Measurements from ENCODE around the gene CDH26.

DNA sequence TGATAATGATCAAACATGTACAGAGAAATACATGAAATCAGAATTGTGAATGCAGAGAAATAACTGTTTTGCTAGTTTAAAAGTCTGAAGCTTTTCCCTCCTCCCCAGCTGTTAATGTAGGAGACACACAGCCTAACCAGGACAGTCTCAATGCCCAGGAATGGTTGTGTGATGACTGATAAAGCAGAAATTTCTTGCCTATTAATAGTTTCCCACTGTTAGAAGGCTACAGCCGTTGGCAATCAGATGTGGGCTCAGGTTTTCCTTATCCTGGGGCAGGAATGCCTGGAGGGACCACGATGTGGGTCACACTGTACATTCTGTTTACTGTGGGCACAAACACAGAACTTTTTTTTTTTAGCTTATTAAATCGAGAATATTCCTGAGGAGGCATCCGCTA lies 20.0 kb upstream of the CDH26 start:
- TF ChIP-seq, protein P1, sequence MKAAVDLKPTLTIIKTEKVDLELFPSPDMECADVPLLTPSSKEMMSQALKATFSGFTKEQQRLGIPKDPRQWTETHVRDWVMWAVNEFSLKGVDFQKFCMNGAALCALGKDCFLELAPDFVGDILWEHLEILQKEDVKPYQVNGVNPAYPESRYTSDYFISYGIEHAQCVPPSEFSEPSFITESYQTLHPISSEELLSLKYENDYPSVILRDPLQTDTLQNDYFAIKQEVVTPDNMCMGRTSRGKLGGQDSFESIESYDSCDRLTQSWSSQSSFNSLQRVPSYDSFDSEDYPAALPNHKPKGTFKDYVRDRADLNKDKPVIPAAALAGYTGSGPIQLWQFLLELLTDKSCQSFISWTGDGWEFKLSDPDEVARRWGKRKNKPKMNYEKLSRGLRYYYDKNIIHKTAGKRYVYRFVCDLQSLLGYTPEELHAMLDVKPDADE (IDR thresholded peaks at IDR 0.05), result no peak
- TF ChIP-seq EZH2 (IDR thresholded peaks at IDR 0.05; ENCODE audit: low read depth, unreplicated experiment) (no peak), EZH2phosphoT487 (IDR thresholded peaks at IDR 0.05; ENCODE audit: unreplicated experiment) (no peak), POLR2AphosphoS5 (IDR thresholded peaks at IDR 0.05; ENCODE audit: low read depth) (no peak), JUNB (IDR thresholded peaks at IDR 0.05; ENCODE audit: unreplicated experiment) (no peak)
- TF ChIP-seq, protein P2, sequence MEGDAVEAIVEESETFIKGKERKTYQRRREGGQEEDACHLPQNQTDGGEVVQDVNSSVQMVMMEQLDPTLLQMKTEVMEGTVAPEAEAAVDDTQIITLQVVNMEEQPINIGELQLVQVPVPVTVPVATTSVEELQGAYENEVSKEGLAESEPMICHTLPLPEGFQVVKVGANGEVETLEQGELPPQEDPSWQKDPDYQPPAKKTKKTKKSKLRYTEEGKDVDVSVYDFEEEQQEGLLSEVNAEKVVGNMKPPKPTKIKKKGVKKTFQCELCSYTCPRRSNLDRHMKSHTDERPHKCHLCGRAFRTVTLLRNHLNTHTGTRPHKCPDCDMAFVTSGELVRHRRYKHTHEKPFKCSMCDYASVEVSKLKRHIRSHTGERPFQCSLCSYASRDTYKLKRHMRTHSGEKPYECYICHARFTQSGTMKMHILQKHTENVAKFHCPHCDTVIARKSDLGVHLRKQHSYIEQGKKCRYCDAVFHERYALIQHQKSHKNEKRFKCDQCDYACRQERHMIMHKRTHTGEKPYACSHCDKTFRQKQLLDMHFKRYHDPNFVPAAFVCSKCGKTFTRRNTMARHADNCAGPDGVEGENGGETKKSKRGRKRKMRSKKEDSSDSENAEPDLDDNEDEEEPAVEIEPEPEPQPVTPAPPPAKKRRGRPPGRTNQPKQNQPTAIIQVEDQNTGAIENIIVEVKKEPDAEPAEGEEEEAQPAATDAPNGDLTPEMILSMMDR (conservative IDR thresholded peaks at IDR 0.05; ENCODE audit: low read depth in 2 of 2), result no peak
- TF ChIP-seq, protein P3, sequence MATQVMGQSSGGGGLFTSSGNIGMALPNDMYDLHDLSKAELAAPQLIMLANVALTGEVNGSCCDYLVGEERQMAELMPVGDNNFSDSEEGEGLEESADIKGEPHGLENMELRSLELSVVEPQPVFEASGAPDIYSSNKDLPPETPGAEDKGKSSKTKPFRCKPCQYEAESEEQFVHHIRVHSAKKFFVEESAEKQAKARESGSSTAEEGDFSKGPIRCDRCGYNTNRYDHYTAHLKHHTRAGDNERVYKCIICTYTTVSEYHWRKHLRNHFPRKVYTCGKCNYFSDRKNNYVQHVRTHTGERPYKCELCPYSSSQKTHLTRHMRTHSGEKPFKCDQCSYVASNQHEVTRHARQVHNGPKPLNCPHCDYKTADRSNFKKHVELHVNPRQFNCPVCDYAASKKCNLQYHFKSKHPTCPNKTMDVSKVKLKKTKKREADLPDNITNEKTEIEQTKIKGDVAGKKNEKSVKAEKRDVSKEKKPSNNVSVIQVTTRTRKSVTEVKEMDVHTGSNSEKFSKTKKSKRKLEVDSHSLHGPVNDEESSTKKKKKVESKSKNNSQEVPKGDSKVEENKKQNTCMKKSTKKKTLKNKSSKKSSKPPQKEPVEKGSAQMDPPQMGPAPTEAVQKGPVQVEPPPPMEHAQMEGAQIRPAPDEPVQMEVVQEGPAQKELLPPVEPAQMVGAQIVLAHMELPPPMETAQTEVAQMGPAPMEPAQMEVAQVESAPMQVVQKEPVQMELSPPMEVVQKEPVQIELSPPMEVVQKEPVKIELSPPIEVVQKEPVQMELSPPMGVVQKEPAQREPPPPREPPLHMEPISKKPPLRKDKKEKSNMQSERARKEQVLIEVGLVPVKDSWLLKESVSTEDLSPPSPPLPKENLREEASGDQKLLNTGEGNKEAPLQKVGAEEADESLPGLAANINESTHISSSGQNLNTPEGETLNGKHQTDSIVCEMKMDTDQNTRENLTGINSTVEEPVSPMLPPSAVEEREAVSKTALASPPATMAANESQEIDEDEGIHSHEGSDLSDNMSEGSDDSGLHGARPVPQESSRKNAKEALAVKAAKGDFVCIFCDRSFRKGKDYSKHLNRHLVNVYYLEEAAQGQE (IDR thresholded peaks at IDR 0.05; ENCODE audit: unreplicated experiment), result no peak
